BJ (cell line): ENCODE results near the gene TAOK1. TPM values are rescaled to one million over a fixed set of nuclear protein-coding genes. Genes with fewer than 3 reads are reported as not detected.

ENCODE experiments used
- CTCF ChIA-PET: fragments of 350-600 bp; formaldehyde crosslinking; extraction: SDS; loops from one replicate; lab custom pipeline; 2021; ENCODE audit warnings: antibody characterized with exemption, inconsistent platforms; lab: Yijun Ruan, JAX
- POLR2A ChIA-PET: fragments of 300-600 bp; sonication (Branson Sonifier 250); formaldehyde crosslinking; extraction: SDS; loops from one replicate; lab custom pipeline; 2021; ENCODE audit warnings: antibody characterized with exemption; lab: Charles Lee
- DNase-seq: peaks from one replicate; pipeline ENCODE4 v3.0.0-alpha.2; 2011; ENCODE audit warnings: low read depth
- H3K27me3 ChIP-seq: 2 replicates; pipeline ENCODE4 v1.6.0; 2011; ENCODE audit warnings: low read length; ENCODE audit not compliant: control insufficient read depth, insufficient read depth
- H3K36me3 ChIP-seq: 2 replicates; pipeline ENCODE4 v1.5.1; 2011; ENCODE audit warnings: low read length; ENCODE audit not compliant: control insufficient read depth, insufficient read depth
- H3K4me3 ChIP-seq: 2 replicates; pipeline ENCODE4 v1.5.1; 2011; ENCODE audit warnings: low read depth, mild to moderate bottlenecking, control low read depth, low read length
- polyA plus RNA-seq: library from polyadenylated mRNA; depleted of rRNA; stranded (reverse); fragments of >200 nt; gene quantifications from 2 replicates; pipeline ENCODE4 v1.2.3, GENCODE V29; 2011
- TF ChIP-seq, protein P1 (sequence below): IDR thresholded peaks from 2 replicates; pipeline ENCODE4 v1.5.1; 2011; ENCODE audit warnings: low read depth, mild to moderate bottlenecking, control low read depth, inconsistent platforms, low read length, moderate library complexity; ENCODE audit not compliant: insufficient read depth

Gene TAOK1
- polyA plus RNA-seq, 1 experiment, result 9.1 TPM

DNA sequence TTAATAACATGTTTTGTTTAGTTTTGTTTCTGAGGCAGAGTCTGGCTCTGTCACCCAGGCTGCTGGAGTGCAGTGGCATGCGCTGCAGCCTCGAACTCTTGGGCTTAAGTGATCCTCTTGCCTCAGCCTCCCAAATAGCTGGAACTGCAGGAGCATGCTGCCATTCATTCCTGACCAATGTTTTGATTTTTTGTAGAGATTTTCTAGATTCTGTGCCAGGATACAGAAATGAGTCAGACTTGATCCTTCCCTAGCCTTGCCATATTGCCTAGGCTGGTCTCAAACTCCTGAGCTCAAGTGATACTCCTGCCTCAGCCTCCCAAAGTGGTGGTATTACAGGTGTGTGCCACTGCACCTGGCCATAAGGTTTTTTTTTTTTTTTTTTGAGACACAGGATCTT, 17.7 kb downstream of the TAOK1 start:
- ChIA-PET POLR2A (no interaction called here), CTCF (no interaction called here)
- DNase-seq, result no peak
- Histone ChIP-seq H3K27me3 (no peaks in the 10 kb centered on the region), H3K36me3 (peaks cover 2% of the 10 kb centered on the region; the same call in 1 of the 2 replicates), H3K4me3 (no peak overlapping the region)
- TF ChIP-seq, protein P1, sequence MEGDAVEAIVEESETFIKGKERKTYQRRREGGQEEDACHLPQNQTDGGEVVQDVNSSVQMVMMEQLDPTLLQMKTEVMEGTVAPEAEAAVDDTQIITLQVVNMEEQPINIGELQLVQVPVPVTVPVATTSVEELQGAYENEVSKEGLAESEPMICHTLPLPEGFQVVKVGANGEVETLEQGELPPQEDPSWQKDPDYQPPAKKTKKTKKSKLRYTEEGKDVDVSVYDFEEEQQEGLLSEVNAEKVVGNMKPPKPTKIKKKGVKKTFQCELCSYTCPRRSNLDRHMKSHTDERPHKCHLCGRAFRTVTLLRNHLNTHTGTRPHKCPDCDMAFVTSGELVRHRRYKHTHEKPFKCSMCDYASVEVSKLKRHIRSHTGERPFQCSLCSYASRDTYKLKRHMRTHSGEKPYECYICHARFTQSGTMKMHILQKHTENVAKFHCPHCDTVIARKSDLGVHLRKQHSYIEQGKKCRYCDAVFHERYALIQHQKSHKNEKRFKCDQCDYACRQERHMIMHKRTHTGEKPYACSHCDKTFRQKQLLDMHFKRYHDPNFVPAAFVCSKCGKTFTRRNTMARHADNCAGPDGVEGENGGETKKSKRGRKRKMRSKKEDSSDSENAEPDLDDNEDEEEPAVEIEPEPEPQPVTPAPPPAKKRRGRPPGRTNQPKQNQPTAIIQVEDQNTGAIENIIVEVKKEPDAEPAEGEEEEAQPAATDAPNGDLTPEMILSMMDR, result no peak

DNA sequence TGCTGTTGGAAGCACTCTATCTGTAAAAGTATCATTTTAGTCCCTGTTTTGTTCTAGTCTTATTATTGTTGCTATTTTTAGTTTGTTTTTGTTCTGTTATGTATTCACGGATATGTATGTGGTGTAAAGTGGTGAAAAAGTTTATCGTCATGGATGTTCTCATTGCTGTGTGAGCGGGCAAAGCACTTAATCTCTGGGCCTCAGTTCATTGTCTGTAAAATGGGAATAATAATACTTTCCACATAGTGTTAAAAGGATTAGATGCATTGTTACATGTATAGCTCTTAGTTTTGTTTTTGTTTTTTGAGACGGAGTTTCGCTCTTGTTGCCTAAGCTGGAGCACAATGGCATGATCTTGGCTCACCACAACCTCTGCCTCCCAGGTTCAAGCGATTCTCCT, 19.8 kb downstream of the TAOK1 start:
- peaks cover 2% of the 10 kb centered on the region; the same call in 1 of the 2 replicates for H3K36me3 ChIP-seq
- ChIA-PET CTCF (no interaction called here), POLR2A (no interaction called here)
- H3K4me3 ChIP-seq, result no peak overlapping the region
- TF ChIP-seq, protein P1, result no peak
- DNase-seq, result no peak
- no peaks in the 10 kb centered on the region for H3K27me3 ChIP-seq

DNA sequence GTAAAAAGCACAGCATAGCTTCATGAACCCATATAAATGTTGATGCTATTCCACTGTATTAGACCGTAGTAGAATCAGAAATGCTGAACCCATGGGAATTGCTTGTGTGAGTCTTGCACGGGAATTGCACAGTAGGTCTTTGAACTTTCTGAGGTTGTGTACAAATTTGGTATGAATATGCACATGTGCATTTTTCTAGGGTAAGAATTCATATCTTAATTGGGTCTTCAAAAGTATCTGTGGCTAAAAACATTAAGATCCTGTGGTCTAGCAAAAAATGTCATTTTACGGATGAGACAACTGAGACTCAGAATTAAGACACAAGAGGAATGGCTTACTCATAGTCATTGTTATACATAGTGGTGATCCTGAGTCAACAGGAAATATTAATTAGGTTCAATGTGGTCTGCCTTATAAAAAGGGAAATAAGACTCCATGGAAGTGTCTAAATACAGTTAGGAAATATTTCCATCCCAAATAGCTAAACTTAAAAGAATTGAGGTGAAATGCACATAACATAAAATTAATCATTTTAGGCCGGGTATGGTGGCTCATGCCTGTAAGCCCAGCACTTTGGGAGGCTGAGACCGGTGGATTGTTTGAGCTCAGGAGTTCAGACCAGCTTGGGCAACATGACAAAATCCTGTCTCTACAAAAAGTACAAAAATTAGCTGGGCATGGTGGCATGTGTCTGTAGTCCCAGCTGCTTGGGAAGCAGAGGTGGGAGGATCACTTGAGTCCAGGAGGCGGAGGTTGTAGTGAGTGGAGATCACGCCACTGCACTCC, 22.8 kb downstream of the TAOK1 start:
- CTCF ChIA-PET, result interaction anchor here (0.7 to 1.3 kb wide), 3 partner anchors 23 to 160 kb away, joined by 3 read pairs; no protein-coding TSS in a partner anchor
- H3K4me3 ChIP-seq, result no peak overlapping the region

DNA sequence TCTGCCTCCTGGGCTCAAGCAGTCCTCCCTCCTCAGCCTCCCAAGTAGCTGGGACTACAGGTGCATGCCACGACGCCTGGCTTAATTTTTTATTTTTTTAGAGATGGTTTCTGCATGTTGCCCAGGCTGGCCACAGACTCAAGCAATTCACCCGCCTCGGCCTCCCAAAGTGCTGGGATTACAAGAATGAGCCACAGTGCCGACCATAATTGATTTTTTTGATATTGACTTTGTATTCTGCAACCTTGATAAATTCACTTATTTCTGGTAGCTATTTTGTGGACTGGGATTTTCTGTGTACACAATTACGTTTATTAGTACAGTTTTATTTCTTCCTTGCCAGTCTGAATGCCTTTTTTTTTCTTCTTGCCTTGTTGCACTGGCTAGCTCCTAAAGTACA, 30.0 kb downstream of the TAOK1 start:
- H3K27me3 ChIP-seq, result no peaks in the 10 kb centered on the region
- ChIA-PET POLR2A (no interaction called here), CTCF (interaction anchor here (0.6 kb wide), 1 partner anchor 773 kb away, joined by 3 read pairs; no protein-coding TSS in a partner anchor)

More for the DNA sequence above, 22.8 kb downstream of the TAOK1 start:
- H3K27me3 ChIP-seq, result no peaks in the 10 kb centered on the region
- POLR2A ChIA-PET, result interaction anchor here (0.6 kb wide), 1 partner anchor 578 kb away, joined by 4 read pairs; no protein-coding TSS in a partner anchor
- H3K36me3 ChIP-seq, result 0 out of 2 replicates have a peak, but pooled peaks cover under 1% of the 10 kb centered on the region
- TF ChIP-seq, protein P1, result no peak
- peak; percentile 90 for DNase-seq

DNA sequence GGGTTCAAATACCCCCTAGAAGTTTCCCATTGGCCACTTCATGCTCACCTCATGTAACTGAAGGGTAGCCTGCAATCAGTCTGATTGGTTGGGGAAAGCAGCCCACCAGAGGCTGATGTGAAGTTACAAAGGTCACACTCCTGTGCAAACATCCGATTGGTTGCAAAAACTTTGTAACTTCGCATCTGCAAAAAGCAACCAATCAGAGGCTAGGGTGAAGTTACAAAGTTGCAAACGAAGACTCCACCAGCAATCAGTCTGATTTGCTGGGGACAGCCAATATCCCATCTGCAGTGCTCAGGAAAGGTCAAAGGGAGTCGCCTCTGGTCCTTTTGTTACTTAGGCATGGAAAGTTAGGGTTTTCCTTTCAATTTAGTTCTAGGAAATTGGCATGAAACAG, 40.1 kb downstream of the TAOK1 start:
- Histone ChIP-seq H3K36me3 (no peaks in the 10 kb centered on the region; the same call in 1 of the 2 replicates), H3K4me3 (no peak overlapping the region), H3K27me3 (no peaks in the 10 kb centered on the region)
- DNase-seq, result no peak
- ChIA-PET POLR2A (no interaction called here), CTCF (no interaction called here)
- TF ChIP-seq, protein P1, result no peak

More for the DNA sequence above, 30.0 kb downstream of the TAOK1 start:
- DNase-seq, result no peak
- TF ChIP-seq, protein P1, result no peak
- H3K4me3 ChIP-seq, result no peak overlapping the region
- H3K36me3 ChIP-seq, result 0 out of 2 replicates have a peak, but pooled peaks cover 2% of the 10 kb centered on the region
